ENCODE measurements around the gene ZNF724.

Gene ZNF724

DNA sequence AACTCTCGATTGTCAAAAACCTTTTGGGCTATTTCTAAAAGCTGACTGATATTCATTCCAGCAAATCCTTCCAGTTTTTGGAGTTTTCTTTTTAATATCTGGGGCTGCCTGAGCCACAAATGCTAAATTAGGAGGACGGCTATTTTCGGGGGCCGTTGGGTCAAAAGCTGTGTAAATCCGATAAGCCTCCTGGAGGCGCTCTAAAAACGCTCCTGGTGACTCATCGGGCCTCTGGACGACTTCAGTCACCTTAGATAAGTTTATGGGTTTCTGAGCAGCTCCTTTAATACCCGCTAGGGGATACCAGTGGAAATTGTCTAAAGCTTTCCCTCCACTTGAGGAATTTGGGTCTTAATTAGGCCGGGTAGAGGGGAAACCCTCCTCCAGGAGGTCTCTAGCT is 66.9 kb downstream of the ZNF724 start:
- Mint-ChIP-seq H3K27me3 (ENCODE audit: low read depth, poor library complexity) (peaks cover 7% of the 10 kb centered on the region), H3K36me3 (ENCODE audit: low read depth) (no peaks in the 10 kb centered on the region), H3K4me1 (no peaks in the 10 kb centered on the region), H3K4me3 (no peak overlapping the region), H3K9me3 (peaks cover 96% of the 10 kb centered on the region), H3K27ac (no peak overlapping the region)
- no peak for DNase-seq
- TF ChIP-seq, protein P1, sequence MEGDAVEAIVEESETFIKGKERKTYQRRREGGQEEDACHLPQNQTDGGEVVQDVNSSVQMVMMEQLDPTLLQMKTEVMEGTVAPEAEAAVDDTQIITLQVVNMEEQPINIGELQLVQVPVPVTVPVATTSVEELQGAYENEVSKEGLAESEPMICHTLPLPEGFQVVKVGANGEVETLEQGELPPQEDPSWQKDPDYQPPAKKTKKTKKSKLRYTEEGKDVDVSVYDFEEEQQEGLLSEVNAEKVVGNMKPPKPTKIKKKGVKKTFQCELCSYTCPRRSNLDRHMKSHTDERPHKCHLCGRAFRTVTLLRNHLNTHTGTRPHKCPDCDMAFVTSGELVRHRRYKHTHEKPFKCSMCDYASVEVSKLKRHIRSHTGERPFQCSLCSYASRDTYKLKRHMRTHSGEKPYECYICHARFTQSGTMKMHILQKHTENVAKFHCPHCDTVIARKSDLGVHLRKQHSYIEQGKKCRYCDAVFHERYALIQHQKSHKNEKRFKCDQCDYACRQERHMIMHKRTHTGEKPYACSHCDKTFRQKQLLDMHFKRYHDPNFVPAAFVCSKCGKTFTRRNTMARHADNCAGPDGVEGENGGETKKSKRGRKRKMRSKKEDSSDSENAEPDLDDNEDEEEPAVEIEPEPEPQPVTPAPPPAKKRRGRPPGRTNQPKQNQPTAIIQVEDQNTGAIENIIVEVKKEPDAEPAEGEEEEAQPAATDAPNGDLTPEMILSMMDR (IDR thresholded peaks at IDR 0.05), result no peak

All from nephron progenitor cell (in vitro differentiated cells).